Measurements from ENCODE around the gene NPR2. TPM values are rescaled to one million over a fixed set of nuclear protein-coding genes. Genes with fewer than 3 reads are reported as not detected.

Gene NPR2
- total RNA-seq, 4 donors from 2014 or later, result 0.08 to 12.2 (median 1.8) TPM

- DNase-seq, result no peak
- peak overlapping the region; percentile 83 to 99 (median 90) for H3K4me3 ChIP-seq
- H3K27ac ChIP-seq, result peak overlapping the region in 1 of 4 donors; percentile 95
- no peak for TF ChIP-seq POLR2A (IDR thresholded peaks at IDR 0.05)
- no peak for TF ChIP-seq CTCF (IDR thresholded peaks at IDR 0.05)
- peaks cover 10 to 49% (median 23%) of the 10 kb centered on the region in 3 donors for H3K36me3 ChIP-seq
- H3K27me3 ChIP-seq, result no peaks in the 10 kb centered on the region
- H3K9me3 ChIP-seq, result no peaks in the 10 kb centered on the region
- intact Hi-C loops (cut with DNase I), result no loop called here
- 25 to 29% methylated on average over 3 of the region's 3 CpGs for WGBS, 2 donors
- peaks cover 34 to 61% (median 34%) of the 10 kb centered on the region in 3 donors for H3K4me1 ChIP-seq
Measured at GRCh38 chr9:35746583-35746982, 44.8 kb upstream of the NPR2 start.

GRCh38 chr9:35748242-35748857, 43.0 kb upstream of the NPR2 start:
- intact Hi-C loops (cut with DNase I), result no loop called here
- WGBS, 2 donors, result 0 to 2% methylated on average over 6 to 12 of the region's 24 CpGs
- TF ChIP-seq POLR2A (IDR thresholded peaks at IDR 0.05) (no peak), CTCF (IDR thresholded peaks at IDR 0.05) (no peak)
- H3K4me3 ChIP-seq, result peak overlapping the region; percentile 83 to 99 (median 90)
- H3K9me3 ChIP-seq, result no peaks in the 10 kb centered on the region
- no peak for DNase-seq
- H3K36me3 ChIP-seq, result peaks cover 14 to 49% (median 26%) of the 10 kb centered on the region in 3 donors
- peaks cover 34 to 61% (median 34%) of the 10 kb centered on the region in 3 donors for H3K4me1 ChIP-seq
- peak overlapping the region; percentile 90 to 97 (median 94) for H3K27ac ChIP-seq
- no peaks in the 10 kb centered on the region for H3K27me3 ChIP-seq

GRCh38 chr9:35748858-35749514, 42.4 kb upstream of the NPR2 start, which contains the start of the genes GBA2 and RGP1:
Gene GBA2 (minus strand): TSS chr9:35749228. CDS start chr9:35748704, 524 bp downstream.
Gene RGP1 (plus strand): TSS chr9:35749287. CDS start chr9:35749756, 469 bp downstream.
- WGBS, 2 donors, result 0% methylated on average over 4 of the region's 69 CpGs; no CpG with 5 or more reads in 1 of the 2 donors
- intact Hi-C loops (cut with DNase I), result no loop called here

GRCh38 chr9:35749515-35750255, 41.7 kb upstream of the NPR2 start:
- peak overlapping the region; percentile 90 to 97 (median 94) for H3K27ac ChIP-seq
- DNase-seq, result no peak
- no peaks in the 10 kb centered on the region for H3K27me3 ChIP-seq
- TF ChIP-seq CTCF (IDR thresholded peaks at IDR 0.05), result no peak
- TF ChIP-seq POLR2A (IDR thresholded peaks at IDR 0.05), result no peak
- H3K4me3 ChIP-seq, result peak overlapping the region; percentile 83 to 99 (median 90)
- WGBS, 2 donors, result 0 to 4% methylated on average over 7 to 15 of the region's 19 CpGs
- peaks cover 34 to 55% (median 34%) of the 10 kb centered on the region in 3 donors for H3K4me1 ChIP-seq
- intact Hi-C loops (cut with DNase I), result no loop called here
- H3K36me3 ChIP-seq, result peaks cover 15 to 49% (median 26%) of the 10 kb centered on the region in 3 donors
- no peaks in the 10 kb centered on the region for H3K9me3 ChIP-seq

More at GRCh38 chr9:35748858-35749514, 42.4 kb upstream of the NPR2 start, which contains the start of the genes GBA2 and RGP1:
- peak in 2 of 4 donors; percentile 75 to 78 for TF ChIP-seq POLR2A (IDR thresholded peaks at IDR 0.05)
- TF ChIP-seq CTCF (IDR thresholded peaks at IDR 0.05), result peak in 2 of 6 experiments; percentile 5 to 13
- Histone ChIP-seq H3K9me3 (no peaks in the 10 kb centered on the region), H3K27me3 (no peaks in the 10 kb centered on the region), H3K4me3 (peak within 1 kb of the TSS; percentile 83 to 99 (median 90)), H3K36me3 (peaks cover 14 to 49% (median 26%) of the 10 kb centered on the region in 3 donors), H3K27ac (peak within 1 kb of the TSS; percentile 90 to 97 (median 94)), H3K4me1 (peaks cover 34 to 61% (median 34%) of the 10 kb centered on the region in 3 donors)
- DNase-seq, result no peak

Data from esophagus squamous epithelium (tissue), 5 donors.